ENCODE measurements around the gene ZNF302.

GRCh38 chr19:34692549-34692948 lies 15.1 kb downstream of the ZNF302 start:
- TF ChIP-seq, protein P1, sequence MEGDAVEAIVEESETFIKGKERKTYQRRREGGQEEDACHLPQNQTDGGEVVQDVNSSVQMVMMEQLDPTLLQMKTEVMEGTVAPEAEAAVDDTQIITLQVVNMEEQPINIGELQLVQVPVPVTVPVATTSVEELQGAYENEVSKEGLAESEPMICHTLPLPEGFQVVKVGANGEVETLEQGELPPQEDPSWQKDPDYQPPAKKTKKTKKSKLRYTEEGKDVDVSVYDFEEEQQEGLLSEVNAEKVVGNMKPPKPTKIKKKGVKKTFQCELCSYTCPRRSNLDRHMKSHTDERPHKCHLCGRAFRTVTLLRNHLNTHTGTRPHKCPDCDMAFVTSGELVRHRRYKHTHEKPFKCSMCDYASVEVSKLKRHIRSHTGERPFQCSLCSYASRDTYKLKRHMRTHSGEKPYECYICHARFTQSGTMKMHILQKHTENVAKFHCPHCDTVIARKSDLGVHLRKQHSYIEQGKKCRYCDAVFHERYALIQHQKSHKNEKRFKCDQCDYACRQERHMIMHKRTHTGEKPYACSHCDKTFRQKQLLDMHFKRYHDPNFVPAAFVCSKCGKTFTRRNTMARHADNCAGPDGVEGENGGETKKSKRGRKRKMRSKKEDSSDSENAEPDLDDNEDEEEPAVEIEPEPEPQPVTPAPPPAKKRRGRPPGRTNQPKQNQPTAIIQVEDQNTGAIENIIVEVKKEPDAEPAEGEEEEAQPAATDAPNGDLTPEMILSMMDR (conservative IDR thresholded peaks at IDR 0.05): no peak
- TF ChIP-seq EZH2 (IDR thresholded peaks at IDR 0.05; ENCODE audit: low read depth): no peak
